EL (cell line): ENCODE results near the gene RASGRP3.
"Not testable (repeated sequence)": the region's sequence is repeated elsewhere in the genome, so short reads cannot be mapped to it uniquely, and the experiment has no call there.

Source experiments
- DNase-seq: peaks from one replicate; pipeline ENCODE4 v3.0.0-alpha.2; 2016

The RASGRP3 gene, protein sequence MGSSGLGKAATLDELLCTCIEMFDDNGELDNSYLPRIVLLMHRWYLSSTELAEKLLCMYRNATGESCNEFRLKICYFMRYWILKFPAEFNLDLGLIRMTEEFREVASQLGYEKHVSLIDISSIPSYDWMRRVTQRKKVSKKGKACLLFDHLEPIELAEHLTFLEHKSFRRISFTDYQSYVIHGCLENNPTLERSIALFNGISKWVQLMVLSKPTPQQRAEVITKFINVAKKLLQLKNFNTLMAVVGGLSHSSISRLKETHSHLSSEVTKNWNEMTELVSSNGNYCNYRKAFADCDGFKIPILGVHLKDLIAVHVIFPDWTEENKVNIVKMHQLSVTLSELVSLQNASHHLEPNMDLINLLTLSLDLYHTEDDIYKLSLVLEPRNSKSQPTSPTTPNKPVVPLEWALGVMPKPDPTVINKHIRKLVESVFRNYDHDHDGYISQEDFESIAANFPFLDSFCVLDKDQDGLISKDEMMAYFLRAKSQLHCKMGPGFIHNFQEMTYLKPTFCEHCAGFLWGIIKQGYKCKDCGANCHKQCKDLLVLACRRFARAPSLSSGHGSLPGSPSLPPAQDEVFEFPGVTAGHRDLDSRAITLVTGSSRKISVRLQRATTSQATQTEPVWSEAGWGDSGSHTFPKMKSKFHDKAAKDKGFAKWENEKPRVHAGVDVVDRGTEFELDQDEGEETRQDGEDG

GRCh38 chr2:33476131-33476792, at the start of gene RASGRP3:
TSS of gene RASGRP3 (plus strand) at chr2:33476649. CDS start at chr2:33515137, 38,488 bp downstream.
- peak; percentile 91 for DNase-seq

DNA sequence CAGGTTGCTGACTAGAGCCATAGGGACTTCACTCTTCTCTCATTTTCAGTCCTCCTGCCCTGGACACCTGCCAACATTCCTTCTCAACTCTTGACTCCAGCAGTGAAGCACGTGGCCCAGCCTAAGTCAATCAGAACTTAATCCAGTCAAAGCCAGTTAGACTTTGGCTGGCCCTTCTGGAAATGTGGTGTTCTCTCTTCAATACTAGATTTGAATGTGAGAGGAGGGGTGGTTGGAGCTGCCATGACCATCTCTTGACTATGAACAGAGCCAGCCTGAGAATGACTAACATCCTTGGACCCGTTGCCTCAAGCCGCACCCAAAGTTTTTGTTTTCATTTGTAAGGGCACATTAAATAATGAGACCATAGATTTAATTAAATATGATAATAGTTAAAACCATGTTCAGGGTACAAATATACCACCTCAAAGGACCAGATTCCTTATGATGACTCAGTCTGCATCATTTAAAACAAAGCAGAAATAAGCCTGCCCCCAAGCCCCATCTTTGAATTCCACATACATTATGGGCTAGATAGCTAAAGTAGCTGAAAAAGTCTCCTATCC, 49.7 kb upstream of the RASGRP3 start:
- DNase-seq = peak; percentile 71

GRCh38 chr2:33430077-33430476, 46.4 kb upstream of the RASGRP3 start:
- no peak for DNase-seq

GRCh38 chr2:33430856-33431255, 45.6 kb upstream of the RASGRP3 start:
- DNase-seq = no peak

- DNase-seq = no peak
Observed at GRCh38 chr2:33432871-33433270, 43.6 kb upstream of the RASGRP3 start.

- no peak for DNase-seq
Observed at GRCh38 chr2:33433279-33434235, 42.9 kb upstream of the RASGRP3 start.

DNA sequence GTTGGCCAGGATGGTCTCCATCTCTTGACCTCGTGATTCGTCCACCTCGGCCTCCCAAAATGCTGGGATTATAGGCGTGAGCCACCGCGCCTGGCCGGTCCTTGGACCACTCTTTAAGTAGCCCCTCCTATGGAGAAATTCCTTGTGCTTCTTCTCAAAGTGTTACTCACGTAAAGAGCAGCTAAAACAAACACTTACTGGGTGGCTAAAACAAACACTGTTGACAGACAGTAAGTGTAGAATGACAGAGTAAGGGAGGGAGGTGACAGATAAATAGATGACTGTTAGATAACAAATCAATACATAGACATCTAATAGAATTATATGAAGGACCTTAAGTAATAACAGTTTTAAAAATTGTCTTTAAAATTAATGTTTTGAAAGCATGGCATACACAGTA, 40.9 kb upstream of the RASGRP3 start:
- DNase-seq = no peak

DNA sequence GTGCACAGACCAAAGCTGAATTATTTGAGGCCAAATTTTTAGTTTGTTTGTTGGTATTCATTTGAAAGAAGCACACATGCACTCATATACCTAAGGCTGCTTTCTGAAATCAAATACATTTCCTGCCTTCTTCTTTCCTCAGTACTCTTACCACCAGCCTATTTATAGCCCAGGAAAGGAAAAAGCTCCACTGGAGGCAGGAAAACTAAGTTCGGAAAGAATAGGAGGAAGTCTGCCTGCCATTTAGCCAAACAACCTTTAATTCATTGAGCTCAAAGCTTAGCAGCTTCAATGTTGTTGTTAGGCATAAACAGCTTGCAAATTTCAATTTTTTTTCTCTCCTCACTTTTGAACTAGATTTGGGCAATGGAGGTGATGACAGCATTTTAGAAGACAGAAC, 40.4 kb upstream of the RASGRP3 start:
- no peak for DNase-seq

- DNase-seq = peak; percentile 93
Observed at GRCh38 chr2:33437297-33437696, 39.2 kb upstream of the RASGRP3 start.

- DNase-seq = no peak
Observed at GRCh38 chr2:33437815-33438214, 38.6 kb upstream of the RASGRP3 start.

DNA sequence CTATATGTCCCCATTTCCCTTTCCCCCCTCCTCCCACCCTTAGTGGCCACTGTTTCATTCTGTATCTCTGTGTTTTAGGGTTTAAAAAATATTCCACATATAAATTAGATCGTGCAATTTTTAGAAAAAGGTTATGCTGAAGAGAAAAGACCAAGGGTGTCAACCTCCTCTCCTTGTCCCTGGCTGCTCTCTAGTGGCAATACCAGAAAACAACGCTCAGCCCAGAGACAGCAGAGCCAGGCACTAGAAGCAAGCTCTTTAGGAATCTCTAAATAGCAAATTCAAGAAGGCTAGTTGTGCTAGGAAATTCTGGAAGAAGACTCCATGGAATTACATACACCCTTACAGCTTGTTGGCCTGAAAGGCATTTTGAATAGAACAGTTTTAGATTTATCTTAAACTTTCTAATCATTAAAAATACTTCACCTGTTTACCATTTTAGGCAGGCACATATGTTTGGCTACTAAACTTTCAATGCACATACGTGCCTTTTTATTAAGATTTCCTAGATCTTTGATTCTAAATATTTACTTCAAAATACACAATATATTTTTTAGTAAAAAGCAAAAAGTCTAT, 35.1 kb upstream of the RASGRP3 start:
- DNase-seq = peak; percentile 67

GRCh38 chr2:33442052-33442451, 34.4 kb upstream of the RASGRP3 start:
- not testable (repeated sequence) for DNase-seq

- no peak for DNase-seq
Observed at GRCh38 chr2:33442528-33443079, 33.8 kb upstream of the RASGRP3 start.

- DNase-seq = no peak
Observed at GRCh38 chr2:33443274-33443829, 33.1 kb upstream of the RASGRP3 start.

GRCh38 chr2:33444967-33445366, 31.5 kb upstream of the RASGRP3 start:
- no peak for DNase-seq

DNA sequence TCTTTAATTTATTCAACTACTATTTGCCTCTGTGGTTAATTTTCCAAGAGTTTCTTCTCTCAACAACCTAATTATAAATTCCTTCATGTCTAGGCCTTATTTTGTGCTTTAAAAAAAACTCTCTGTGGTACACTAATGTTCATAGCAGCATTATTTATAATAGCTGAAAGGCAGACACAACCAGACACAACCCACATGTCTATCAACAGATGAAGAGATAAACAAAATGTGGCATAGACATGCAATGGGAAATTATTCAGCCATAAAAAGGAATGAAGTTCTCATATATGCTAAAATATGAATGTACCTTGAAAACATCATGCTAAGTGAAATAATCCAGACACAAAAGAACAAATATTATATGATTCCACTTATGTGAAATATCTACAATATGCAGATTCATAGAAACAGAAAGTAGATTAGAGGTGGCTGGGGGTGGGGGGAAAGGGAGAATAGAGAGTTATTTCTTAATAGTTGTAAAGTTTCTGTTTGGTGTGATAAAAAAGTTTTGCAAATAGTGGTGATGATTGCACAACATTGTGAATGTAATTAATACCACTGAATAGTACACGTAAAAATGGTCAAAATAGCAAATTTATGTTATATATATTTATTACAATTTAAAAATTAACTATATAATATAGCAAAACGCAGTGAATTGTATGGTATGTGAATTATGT, 28.1 kb upstream of the RASGRP3 start:
- no peak for DNase-seq

DNA sequence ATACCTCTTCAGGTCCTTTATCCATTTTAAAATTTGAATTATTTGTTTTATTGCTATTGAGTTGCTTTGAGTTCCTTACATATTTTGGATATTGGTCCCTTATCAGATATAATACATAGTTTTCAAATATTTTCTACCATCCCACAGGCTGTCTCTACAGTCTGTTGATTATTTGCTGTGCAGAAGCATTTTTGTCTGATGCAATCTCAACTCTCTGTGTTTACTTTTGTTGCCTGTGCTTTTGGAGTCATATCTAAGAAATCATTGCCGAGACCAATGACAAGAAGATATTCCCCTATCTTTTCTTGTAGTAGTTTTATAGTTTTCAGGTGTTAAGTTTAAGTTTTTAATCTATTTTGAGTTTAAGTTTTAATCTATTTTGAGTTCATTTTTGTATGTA, 25.2 kb upstream of the RASGRP3 start:
- DNase-seq = no peak

DNA sequence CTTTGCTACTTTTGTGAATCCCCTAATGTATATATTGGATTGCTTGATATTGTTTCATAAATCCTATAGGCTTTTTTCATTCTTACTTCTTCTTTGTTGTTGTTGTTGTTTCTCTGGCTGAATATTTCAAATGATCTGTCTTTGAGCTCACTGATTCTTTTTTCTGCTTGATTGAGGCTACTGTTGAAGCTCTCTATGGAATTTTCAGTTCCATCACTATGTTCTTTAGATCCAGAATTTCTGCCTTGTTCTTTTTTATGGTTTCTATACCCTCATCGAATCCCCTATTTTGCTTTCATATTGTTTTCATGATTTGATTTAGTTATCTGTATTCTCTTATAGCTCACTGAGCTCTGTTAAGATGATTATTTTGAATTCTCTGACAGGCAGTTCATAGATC, 24.6 kb upstream of the RASGRP3 start:
- DNase-seq = no peak

GRCh38 chr2:33452545-33452944, 23.9 kb upstream of the RASGRP3 start:
- DNase-seq = no peak

GRCh38 chr2:33453905-33454479, 22.5 kb upstream of the RASGRP3 start:
- no peak for DNase-seq
